ENCODE measurements around the gene ANKRD13C.
A peak's percentile ranks its signal among the peaks of the same experiment; 100 is the strongest.
"Not testable (repeated sequence)": the region's sequence is repeated elsewhere in the genome, so short reads cannot be mapped to it uniquely, and the experiment has no call there.

ANKRD13C gene

DNA sequence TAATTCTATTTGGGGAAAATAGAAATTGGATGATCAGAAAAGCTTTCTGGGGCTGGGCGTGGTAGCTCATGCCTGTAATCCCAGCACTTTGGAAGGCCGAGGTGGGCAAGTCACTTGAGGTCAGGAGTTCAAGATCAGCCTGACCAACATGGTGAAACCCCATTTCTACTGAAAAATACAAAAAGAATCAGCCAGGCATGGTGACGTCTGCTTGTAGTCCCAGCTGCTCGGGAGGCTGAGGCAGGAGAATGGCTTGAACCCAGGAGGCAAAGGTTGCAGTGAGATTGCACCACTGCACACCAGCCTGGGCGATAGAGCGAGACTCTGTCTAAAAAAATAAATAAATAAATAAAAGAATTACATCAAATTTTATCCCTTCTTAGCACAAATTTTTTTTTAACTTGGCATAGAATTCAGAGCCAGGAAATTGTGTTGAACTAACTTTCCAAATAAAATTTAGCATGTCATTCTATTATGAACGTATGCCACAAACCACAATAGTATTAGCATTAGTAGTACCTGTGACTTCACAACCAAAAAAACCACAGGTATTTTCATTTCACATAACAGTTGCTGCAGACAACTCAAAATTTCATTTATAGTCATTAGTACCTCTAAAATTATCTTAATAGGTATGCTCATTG is 4.5 kb upstream of the ANKRD13C start:
- DNase-seq (ENCODE audit: low read depth, low spot score): no peak

DNA sequence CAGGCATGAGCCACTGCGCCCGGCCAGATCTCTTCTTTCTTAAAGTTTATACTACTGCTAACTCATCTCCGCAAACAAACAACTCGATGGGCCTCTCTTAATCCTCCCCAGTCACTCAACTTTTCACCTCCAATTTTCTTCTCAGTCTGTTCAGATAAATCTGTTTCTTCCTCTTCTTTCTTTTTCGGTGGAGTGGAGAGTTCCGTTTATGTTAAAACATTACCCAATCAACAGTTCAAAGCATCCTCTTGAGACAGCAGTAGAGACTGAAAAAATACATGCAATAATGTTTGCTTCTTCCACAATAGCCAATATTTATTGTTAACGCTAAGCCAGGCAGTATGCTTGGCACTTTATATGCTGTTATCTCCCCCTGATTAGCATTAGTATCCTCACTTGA is 1.4 kb upstream of the ANKRD13C start:
- no peak for DNase-seq (ENCODE audit: low read depth, low spot score)

DNA sequence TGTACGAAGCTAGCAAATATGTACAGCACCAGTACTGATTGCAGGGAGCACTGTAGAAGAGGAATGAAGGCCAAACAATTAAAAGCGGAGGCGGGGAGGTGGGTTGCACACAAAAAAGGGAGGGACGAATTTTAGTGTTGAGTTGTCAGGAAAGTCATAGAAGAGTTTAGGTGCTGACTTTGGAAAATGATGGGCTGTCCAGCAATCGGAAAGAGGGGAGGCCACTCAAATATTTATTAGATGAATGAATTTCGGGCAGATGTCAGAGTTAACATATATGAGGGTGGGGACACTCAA is 537 bp upstream of the ANKRD13C start:
- no peak for DNase-seq (ENCODE audit: low read depth, low spot score)

DNA sequence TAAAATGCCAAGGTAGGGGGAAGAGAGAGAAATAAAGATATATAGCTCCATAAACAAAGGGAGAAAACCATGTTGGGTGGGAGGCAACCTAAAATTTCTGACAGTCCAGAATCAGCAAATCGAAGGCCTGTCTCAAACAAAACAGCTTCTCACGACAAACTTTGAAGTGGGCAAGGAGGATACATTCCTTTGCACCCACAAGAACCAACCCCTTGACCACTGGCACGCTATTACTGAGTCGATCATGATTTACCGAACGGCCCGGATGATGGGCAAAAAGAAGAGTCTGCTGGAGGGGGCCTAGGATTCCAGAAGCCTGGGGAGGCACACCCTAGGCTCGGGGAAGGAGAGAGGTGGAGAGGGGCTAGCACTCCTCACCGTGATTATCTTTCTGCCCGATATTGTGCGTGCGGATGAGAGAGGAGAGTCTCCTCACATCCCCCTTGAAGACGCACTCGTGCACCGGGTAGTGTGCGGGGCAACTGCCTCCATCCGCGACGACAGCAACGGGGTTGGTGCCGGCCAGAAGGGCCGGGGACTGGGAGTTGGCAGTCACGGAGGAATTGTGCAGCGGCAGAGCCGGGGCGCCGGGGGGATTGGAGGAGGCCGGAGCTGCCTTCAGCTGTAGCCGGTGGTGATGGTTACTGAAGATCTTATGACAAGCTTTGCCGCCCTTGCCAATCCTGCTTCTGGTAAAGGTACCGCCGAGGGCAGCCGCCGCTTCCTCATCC is 756 bp downstream of the ANKRD13C start:
- DNase-seq (ENCODE audit: low read depth, low spot score): peak; percentile 2

DNA sequence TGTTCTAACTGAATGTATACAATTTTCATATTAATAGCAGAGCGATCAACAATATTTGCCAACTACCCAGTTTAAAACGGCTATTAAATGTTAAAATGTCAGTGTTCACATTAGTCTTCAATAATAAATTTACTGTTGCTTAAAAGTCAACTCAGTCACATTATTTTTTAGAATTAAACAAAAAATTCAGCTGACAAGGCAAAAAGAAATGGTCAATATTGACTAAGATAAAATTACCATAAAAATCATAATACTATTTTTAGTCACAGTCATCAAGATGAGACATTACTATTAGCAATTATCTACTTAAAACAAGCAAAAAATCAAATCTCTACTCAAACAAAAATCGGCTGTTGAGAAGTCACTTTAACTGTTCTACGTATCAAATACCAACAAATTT is 1.5 kb downstream of the ANKRD13C start:
- no peak for DNase-seq (ENCODE audit: low read depth, low spot score)

DNA sequence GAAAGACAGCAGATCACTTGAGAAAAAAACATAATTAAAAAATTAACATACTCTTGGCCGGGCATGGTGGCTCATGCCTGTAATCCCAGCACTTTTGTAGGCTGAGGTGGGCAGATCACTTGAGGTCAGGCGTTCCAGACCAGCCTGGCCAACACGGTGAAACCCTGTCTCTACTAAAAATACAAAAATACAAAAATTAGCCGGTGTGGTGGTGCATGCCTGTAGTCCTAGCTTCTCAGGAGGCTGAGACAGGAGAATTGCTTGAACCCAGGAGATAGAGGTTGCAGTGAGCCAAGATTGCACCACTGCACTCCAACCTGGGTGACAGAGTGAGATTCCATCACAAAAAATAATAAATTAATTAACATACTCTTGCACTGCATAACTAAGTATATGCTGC is 4.7 kb downstream of the ANKRD13C start:
- DNase-seq (ENCODE audit: low read depth, low spot score): not testable (repeated sequence)

DNA sequence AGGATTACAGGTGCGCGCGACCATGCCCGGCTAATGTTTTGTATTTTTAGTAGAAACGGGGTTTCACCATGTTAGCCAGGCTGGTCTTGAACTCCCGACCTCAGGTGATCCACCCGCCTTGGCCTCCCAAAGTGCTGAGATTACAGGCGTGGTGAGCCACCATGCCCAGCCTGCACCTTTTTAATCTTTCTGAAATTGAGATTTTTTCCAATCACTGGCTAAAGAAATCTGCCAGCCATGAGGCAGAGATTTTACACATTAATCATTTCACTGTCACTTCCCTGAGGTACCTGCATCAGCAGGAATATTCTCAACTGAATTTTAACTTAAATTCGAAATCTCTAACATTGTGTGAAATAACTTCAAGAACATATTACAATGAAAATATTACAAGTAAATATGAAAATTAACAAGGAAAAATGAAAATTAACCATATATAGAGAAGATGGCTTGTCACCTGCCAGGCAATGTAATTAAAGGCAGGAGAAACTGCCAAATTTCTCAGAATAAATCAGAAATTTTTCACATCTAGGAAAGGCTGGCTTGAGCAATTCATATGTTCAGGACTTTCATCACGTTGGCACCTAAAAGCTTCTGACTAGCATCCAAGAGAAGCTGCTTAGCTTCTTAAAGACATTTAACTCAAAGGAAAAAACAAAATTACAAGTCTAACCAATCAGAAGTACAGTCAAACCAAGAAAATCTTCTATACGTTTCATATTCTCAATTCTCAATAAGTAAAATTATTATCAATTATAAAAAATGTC is 5.9 kb downstream of the ANKRD13C start:
- DNase-seq (ENCODE audit: low read depth, low spot score): no peak

DNA sequence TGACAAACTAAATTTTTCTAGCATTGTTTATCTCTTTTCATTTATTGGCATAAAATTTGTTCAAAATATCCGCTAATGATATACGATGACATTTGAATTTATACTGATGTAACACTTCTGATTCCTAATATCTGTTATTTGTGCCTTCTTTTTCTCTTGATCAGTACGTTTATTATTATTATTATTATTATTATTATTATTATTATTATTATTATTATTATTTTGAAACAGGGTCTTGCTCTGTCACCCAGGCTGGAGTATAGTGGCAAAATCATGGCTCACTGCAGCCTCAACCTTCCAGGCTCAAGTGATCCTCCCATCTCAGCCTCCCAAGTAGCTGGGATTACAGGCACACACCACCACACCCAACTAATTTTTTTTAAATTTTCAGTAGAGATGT is 14.9 kb downstream of the ANKRD13C start:
- DNase-seq (ENCODE audit: low read depth, low spot score): not testable (repeated sequence)

DNA sequence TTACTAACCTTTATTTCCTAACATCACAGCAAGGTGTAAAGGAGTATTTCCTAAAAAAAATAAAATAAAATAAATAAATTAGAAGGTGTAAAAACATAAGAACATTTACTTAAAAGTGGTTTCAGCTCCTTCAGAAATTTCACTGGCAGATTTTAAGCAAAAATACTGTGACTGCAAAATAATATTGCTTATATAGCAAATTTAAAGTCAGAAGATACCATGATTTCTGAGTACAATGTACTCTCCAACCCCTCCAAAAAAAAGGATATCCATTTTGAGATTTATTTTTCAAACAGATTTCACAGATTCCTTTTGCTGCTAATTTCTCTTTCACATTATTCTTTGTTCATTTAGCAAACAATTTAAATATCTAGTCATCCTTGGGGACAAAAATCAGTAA is 18.5 kb downstream of the ANKRD13C start:
- no peak for DNase-seq (ENCODE audit: low read depth, low spot score)

DNA sequence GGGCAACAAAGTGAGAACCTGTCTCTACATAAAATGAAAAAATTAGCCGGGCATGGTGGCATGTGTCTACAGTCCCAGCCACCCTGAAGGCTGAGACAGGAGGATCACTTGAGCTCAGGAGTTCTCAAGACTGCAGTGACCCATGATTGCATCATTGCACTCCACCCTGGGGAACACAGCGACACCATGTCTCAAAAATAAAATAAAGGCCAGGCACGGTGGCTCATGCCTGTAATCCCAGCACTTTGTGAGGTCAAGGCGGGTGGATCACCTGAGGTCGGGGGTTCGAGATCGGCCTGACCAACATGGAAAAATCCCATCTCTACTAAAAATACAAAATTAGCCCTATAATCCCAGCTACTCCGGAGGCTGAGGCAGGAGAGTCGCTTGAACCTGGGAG is 20.1 kb downstream of the ANKRD13C start:
- DNase-seq (ENCODE audit: low read depth, low spot score): no peak

DNA sequence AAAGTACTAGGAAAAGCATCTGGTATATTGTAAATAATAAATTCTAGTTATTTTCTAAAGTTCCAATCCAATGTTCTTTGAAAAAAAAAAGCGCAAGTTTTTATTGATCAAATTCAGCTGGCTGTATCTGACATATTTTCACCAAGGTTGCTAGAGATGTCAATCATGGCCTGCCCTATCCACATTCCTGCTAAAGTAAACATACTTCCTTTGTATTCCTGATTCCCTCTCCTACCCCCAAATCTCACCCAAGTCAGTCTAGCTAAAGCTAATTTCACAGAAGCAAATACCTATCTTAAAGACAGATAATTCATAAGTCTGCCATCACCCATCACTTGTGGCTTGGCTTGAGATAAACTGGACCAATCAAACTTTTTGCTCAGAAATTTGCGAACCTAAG is 21.3 kb downstream of the ANKRD13C start:
- DNase-seq (ENCODE audit: low read depth, low spot score): no peak

DNA sequence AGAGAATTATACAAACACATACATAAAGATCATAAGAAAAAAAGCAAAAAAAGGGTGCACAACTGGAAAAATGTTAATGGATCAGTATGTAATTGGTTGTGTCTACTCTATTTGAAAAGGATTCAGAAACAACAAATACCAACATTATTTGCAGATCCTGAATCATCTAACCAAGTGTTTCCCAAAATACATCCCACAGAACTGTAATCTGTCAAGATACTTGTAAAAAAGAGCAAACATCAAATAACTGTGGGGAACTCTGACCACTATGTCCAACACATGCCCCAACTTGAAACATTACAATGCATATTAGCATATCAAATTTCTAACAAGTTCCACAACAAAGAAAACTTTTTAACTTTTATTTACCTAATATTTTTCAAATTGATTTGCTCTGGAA is 22.6 kb downstream of the ANKRD13C start:
- DNase-seq (ENCODE audit: low read depth, low spot score): no peak

DNA sequence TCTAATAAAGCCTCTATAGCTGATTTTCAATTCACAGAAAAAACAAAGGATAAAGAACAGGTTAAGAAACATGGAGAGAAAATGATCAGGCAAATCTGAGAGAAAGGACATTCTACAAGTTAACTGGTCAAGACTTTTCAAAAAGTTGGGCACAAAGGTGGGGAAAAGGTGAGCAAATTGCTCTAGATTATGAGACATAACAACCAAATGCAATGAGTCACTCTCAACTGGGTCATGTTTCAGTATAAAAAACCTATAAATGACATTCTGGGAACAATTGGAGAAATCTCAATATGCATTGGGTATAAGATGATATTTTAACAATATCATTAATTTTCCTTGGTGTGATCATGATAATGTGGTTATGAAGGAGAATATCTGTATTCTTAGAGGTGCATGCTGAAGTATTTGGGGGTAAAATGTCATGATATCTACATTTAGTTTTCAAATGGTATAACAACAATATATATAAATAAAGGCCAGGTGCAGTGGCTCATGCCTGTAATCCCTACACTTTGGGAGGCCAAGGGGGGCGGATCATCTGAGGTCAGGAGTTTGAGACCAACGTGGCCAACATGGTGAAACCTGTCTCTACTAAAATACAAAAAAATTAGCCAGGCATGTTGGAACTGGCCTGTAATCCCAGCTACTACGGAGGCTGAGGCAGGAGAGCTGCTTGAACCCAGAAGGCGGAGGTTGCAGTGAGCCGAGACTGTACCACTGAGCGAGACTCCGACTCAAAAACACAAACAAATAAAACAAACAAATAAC is 27.0 kb downstream of the ANKRD13C start:
- DNase-seq (ENCODE audit: low read depth, low spot score): no peak

DNA sequence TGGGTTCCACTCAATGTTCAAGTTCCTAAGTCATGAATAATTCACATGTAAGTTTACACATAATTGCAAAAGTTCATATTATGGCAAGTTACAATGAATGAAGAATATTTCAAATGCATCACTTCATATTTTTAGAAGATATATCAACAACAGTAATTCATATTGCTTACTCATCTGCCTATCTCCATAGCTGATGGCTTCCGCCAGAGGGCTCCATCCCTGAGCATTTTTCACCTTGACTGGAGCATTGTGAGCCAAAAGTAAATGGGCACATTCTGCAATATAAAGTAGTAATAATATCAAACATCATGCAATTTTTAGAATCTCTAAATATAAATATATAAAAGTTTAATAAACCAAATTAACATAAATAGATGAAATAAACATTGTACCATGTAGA is 29.8 kb downstream of the ANKRD13C start:
- DNase-seq (ENCODE audit: low read depth, low spot score): no peak

DNA sequence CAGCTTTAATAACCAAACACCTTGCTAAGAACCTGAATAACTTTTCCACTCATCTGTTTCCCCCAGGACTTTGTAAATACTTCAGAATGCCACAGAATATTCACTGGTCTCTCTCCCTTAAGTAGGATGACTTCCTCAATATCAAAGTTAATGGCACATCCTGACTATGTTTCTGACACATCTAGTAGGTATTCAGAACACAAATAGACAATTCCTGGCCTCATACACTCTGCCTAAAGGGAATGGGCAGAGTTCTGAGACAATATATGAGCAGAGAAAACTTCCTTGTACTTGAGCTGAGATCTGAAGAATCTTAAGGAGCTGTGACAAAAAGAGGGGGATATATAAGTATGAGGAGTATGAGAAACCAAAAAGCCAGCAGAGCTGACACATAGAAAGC is 34.8 kb downstream of the ANKRD13C start:
- no peak for DNase-seq (ENCODE audit: low read depth, low spot score)

DNA sequence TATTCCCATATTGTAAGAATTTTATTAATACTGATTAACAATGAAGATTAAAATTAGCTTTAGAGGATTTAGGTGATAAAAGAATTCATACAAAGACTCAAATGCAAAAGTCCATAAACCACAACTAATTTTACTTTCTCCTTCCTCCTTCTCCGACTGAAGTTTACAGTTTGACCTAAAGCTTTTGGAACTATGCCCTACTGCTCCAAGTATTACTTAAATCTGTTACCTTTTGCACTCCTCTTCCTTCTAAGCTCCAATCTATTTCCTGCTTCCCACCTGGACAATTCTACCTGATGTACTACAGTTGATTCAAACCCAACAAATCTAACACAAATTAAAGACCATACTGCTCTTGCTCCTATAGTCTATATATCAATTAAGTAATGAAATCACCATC is 36.3 kb downstream of the ANKRD13C start:
- DNase-seq (ENCODE audit: low read depth, low spot score): no peak

DNA sequence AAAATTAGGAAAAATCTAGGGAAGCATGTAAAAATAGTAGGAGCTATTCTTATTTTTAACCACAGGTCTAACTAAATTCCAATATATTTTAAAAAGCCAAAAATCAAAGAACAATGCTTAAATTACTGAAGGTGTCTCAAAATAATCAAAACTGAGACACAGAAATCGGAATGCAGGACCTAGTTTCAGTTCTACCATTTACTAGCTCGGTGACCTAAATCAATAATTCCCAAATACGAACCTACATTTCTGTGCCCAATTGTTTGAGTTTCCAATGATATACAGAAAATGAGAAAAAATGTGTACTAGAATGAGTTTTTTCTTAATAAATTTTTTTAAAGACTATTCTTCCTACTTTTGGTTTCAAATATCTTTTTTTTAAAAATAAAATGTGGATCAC is 37.4 kb downstream of the ANKRD13C start:
- no peak for DNase-seq (ENCODE audit: low read depth, low spot score)

DNA sequence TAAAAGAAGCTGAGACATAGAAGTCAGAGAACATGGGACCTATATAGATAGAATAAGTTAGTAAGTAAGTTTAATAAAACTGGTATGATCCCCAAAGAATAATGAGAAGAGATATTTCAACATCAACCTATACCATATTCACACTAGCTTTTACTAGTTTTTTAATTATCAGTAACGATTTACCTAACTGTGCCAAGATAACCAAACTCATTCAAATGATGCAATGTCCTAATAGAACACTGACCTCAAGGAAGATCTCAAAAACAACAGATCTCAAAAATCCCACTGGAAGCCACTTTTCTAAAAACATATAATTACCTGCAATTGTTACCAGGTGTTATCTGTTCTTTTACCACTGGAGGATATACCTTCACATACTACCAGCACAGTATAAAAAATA is 38.7 kb downstream of the ANKRD13C start:
- no peak for DNase-seq (ENCODE audit: low read depth, low spot score)

DNA sequence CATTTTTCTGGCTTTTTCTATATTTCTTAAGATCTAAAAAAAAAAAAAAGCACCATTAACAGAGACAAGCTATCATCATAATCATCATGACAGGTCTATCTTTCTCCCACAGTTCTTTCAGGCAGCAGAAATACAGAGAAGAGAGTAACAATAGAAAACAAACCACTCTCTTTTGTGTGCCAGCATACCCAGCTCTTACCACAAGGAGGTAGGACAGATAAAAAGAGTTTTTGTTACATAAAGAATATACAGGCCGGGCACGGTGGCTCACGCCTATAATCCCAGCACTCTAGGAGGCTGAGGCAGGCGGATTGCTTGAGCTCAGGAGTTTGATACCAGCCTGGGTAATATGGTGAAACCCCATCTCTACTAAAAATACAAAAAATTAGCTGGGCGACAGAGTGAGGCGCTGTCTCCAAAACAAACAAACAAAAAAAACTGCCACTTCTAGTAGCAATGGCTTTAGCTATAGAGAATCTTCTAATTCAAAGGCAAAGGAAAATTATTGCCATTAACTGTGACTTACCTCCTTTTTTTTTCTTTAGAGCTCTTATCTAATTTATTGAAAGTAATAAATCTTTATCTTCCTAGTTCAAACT is 39.7 kb downstream of the ANKRD13C start:
- no peak for DNase-seq (ENCODE audit: low read depth, low spot score)

DNA sequence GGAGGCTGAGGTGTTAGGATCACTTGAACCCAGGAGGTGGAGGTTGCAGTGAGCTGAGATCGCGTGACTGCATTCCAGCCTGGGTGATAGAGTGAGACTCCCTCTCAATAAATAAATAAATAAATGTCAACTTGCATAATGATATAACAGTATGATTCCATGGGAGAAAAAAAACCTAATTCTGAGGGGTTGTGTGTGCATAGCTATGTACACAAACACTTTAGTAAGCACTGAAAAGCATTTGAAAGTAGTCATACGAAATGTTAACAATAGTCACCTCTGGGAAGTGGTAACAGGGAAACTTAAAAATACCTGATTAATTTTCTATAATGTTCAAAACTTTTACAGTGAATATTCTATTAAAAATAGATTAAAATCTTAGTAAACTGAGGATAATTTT is 43.2 kb downstream of the ANKRD13C start:
- no peak for DNase-seq (ENCODE audit: low read depth, low spot score)

DNA sequence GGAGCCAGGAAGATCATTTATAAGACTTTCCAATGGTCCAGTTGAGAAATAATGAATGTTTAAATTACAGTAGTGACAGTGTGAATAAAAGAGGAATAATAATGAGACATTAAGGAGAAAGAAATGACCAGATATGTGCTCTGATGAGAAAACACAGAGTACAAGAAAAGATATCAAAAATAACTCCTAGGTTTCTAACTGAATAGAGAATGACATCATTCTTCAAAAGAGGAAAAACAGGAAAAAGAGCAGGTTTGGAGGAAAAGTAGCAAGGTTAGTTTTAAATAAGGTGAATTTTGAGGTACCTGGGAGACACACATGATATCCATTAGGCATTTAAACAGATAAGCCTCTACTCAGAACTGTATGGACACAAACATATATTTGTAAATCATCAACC is 55.0 kb downstream of the ANKRD13C start:
- no peak for DNase-seq (ENCODE audit: low read depth, low spot score)

DNA sequence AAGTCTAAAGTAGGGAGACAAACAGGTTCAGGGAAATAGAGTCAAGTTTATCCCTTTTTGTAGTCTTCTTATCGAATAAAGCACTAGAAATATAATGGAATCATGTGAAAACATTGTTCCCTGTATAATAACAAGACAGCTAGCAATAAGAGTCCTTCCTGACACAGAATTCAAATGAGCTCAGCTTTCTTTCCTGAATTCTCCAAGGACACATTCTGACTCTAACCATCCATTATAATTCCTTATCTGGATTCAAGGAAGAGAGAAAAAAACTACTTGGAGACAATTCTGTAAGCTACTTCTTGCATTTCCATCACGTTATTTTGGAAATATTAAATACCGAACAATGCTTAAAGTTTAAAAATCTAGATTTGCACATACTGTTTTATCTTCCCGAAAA is 58.8 kb downstream of the ANKRD13C start:
- DNase-seq (ENCODE audit: low read depth, low spot score): no peak
